IPS-18a (cell line): ENCODE data around the gene LEUTX.
"Not testable (repeated sequence)": the region's sequence is repeated elsewhere in the genome, so short reads cannot be mapped to it uniquely, and the experiment has no call there.

ENCODE experiments used
- H3K27ac ChIP-seq: one replicate; pipeline ENCODE4 v1.5.1; 2013; ENCODE audit warnings: low read length
- H3K27me3 ChIP-seq: one replicate; pipeline ENCODE4 v1.6.1; 2013; ENCODE audit warnings: mild to moderate bottlenecking, low read length; ENCODE audit not compliant: control insufficient read depth, insufficient read depth
- H3K36me3 ChIP-seq: one replicate; pipeline ENCODE4 v1.6.1; 2013; ENCODE audit warnings: low read depth, low read length; ENCODE audit not compliant: control insufficient read depth
- H3K4me1 ChIP-seq: one replicate; pipeline ENCODE4 v1.6.1; 2013; ENCODE audit warnings: low read depth, low read length; ENCODE audit not compliant: control insufficient read depth
- H3K4me3 ChIP-seq: one replicate; pipeline ENCODE4 v1.5.1; 2013; ENCODE audit warnings: low read length
- H3K9ac ChIP-seq: one replicate; pipeline ENCODE4 v1.6.1; 2013; ENCODE audit warnings: mild to moderate bottlenecking, low read length, moderate library complexity
- H3K9me3 ChIP-seq: one replicate; pipeline ENCODE4 v1.6.1; 2013; ENCODE audit warnings: low read depth, low read length; ENCODE audit not compliant: control insufficient read depth

LEUTX gene

DNA sequence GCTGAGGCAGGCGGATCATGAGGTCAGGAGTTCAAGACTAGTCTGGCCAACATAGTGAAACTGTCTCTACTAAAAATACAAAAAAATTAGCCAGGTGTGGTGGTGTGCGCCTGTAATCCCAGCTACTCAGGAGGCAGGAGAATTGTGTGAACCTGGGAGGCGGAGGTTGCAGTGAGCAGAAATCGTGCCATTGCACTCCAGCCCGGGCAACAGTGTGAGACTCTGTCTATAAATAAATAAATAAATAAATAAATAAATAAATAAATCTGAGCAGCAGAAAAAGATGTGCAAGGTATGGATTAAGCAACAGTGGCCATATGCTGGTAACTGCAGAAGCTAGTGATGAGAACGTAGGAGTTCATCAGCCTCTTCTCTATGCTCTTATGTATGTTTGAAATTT is 35.5 kb downstream of the LEUTX start:
- not testable (repeated sequence) for H3K4me1 ChIP-seq, H3K4me3 ChIP-seq, H3K27ac ChIP-seq, H3K27me3 ChIP-seq, H3K9ac ChIP-seq, H3K36me3 ChIP-seq, H3K9me3 ChIP-seq

DNA sequence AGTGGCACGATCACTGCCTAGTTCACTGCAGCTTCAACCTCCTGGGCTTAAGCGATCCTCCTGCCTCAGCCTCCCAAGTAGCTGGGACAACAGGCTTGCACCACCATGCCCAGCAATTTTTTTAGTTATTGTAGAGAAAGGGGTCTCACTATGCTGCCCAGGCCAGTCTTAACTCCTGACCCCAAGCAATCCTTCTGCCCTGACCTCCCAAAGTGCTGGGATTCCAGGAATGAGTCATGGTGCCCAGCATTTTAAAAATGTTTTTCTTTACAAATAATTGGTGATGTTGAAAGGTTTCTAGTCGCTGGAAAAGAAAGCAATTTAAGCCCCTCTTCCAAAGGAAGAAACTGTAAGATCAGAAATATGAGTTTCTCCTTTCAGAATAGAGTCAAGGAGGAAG is 35.9 kb downstream of the LEUTX start:
- Histone ChIP-seq H3K27me3 (no peaks in the 10 kb centered on the region), H3K36me3 (no peaks in the 10 kb centered on the region), H3K4me1 (no peaks in the 10 kb centered on the region), H3K9me3 (no peaks in the 10 kb centered on the region), H3K9ac (no peak overlapping the region), H3K4me3 (no peak overlapping the region), H3K27ac (no peak overlapping the region)

DNA sequence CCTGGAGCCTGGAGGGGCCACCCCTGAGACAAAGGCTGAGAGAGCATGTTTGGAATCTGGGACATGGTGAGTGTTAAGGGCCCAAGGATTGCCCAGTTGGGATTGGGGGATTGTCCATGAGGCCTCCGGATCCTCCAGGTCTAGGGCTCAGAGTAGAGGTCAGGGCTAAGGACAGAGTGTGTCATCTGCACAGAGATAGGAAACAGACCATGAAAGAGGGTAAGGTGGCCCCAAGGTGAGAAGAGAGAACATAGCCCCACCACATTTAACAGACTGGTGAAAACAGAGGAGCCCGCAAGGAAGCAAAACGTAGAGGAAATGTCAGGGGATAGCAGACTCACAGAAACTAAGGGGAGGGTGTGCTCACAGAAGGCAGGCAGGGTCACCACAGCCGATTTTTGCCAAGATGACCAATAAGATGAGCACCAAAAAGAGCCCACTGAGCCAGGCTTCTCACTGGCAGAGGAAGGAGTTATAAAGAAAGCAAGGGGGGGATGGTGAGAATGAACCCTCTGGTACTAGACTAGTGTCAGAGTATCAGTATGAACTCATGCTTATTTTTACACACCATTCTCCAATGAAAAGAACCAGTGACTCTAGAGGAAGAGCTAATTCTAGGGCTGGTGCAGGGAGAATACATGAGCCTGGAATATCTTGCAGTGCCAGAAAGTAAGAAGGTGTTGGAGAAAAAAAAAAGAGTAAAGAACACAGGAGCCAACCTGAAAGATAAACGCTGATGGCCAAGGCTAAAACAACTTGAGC is 37.8 kb downstream of the LEUTX start:
- no peak overlapping the region for H3K27ac ChIP-seq
- H3K4me1 ChIP-seq, result no peaks in the 10 kb centered on the region
- H3K9ac ChIP-seq, result no peak overlapping the region
- H3K4me3 ChIP-seq, result no peak overlapping the region
- no peaks in the 10 kb centered on the region for H3K27me3 ChIP-seq
- no peaks in the 10 kb centered on the region for H3K36me3 ChIP-seq
- H3K9me3 ChIP-seq, result no peaks in the 10 kb centered on the region

DNA sequence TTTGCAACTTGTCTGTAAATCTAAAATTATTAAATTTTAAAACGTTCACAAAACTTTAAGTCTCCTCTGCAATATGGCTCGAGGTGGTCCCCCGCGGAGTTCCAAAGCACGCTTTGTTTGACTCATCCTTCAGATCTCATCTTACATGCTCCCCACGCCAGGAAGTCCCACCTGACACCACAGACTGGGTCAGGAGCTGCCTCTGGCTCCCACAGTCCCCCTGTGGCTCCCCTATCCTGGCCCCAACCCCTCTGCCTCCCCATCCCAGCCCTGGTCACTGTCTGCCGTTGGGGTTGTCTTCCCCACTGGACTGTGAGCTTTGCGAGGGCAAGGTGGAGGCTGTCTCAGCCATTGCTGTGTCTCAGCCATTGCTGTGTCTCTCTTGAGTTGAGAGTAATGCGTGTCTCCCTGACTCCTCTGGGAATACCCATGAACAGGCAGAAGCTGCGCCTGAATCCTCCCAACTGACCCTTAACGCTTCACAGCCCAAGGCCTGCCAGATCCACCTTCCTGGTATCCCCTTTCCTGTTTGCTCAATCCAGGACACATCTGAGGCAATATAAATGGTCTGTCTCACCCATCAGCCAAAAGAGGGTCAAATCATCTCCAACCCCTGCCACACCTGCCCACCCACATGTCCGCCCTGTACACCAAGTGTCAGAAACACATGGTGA is 39.4 kb downstream of the LEUTX start:
- no peak overlapping the region for H3K9ac ChIP-seq
- no peak overlapping the region for H3K27ac ChIP-seq
- no peak overlapping the region for H3K4me3 ChIP-seq
- no peaks in the 10 kb centered on the region for H3K9me3 ChIP-seq
- no peaks in the 10 kb centered on the region for H3K36me3 ChIP-seq
- H3K27me3 ChIP-seq, result no peaks in the 10 kb centered on the region
- H3K4me1 ChIP-seq, result no peaks in the 10 kb centered on the region

DNA sequence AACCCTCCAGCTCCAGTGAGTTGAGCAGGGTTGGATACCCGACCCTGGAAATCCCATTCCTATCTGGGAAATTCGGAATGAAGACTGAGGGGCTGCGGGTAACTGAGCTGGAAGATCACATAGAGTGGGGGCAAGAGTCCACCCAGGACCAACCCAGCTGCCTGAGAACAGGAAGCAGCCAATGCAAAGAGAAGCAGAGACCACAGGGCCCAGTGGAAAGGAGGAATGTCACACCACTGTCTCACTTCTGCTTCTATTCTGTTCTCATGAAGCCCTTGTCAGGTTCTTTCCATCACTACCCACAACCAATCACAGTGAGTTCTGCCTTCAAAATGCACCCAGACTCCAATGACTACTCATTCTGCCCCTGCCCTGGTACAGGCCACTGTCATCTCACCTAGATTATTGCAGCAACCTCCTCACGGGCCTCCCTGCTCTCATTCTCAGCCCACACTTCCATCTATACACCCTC is 40.0 kb downstream of the LEUTX start:
- no peaks in the 10 kb centered on the region for H3K36me3 ChIP-seq

DNA sequence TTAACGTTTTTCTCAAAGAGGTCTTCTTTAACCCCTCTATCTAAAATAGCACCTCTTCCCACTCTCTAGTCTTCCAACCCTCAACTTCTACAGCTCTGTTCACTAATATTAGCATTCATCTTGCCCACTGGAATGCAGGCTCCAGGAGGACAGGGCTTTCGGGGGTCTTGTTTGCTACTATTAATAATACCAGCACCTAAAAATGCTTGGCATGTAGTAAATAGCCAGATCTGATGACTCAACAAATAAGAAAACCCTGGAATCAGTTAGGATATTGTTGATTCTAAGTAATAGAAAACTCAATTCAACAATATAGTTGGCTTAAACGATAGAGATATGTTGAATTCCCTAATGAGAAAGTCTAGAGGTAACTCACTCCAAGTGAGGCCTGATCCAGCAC is 41.1 kb downstream of the LEUTX start:
- no peak overlapping the region for H3K27ac ChIP-seq
- H3K9ac ChIP-seq, result no peak overlapping the region
- H3K27me3 ChIP-seq, result no peaks in the 10 kb centered on the region
- no peaks in the 10 kb centered on the region for H3K36me3 ChIP-seq
- H3K4me3 ChIP-seq, result no peak overlapping the region
- H3K4me1 ChIP-seq, result no peaks in the 10 kb centered on the region
- no peaks in the 10 kb centered on the region for H3K9me3 ChIP-seq

More for the DNA sequence above, 40.0 kb downstream of the LEUTX start:
- H3K27me3 ChIP-seq, result no peaks in the 10 kb centered on the region
- H3K4me1 ChIP-seq, result no peaks in the 10 kb centered on the region
- no peaks in the 10 kb centered on the region for H3K9me3 ChIP-seq
- no peak overlapping the region for H3K27ac ChIP-seq
- no peak overlapping the region for H3K4me3 ChIP-seq
- no peak overlapping the region for H3K9ac ChIP-seq

DNA sequence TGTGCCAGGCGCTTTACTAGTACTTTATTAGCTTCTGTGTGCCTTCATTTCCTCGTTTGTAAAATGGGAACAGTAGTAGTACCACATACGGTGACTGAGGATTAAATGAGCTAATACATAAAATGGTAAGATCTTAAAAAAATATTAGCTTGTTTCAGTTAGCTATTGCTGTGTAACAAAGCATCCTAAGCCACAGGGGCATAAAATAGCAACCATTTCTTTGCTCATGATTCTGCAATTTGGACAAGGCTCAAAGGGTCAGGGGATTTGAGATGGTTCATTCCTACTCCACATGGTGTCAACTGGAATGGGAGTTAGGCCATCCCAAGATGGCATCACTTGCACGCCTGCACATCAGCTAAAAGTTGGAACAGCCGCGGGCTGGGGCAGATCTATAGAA is 42.0 kb downstream of the LEUTX start:
- no peak overlapping the region for H3K9ac ChIP-seq
- H3K36me3 ChIP-seq, result no peaks in the 10 kb centered on the region
- no peak overlapping the region for H3K4me3 ChIP-seq
- H3K9me3 ChIP-seq, result no peaks in the 10 kb centered on the region
- H3K4me1 ChIP-seq, result no peaks in the 10 kb centered on the region
- H3K27ac ChIP-seq, result no peak overlapping the region
- H3K27me3 ChIP-seq, result no peaks in the 10 kb centered on the region

DNA sequence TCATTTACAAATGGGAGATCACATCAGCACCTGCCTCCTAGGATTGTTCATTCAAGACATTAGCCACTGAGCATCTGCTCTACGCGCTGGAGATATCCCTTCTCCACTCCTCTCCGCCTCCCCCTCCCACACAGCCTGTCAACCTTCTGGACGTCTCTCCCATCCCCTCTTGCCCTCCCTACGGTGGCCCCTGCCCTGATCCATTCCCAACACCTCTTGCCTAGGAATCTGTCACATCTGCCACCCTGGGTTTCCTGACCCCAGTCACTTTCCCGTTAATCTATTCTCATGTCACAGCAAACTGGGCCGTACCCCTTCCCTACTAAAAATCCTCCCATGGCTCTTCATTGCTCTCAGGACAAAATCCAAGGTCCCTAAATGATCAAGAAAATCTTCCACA is 45.0 kb downstream of the LEUTX start:
- peak overlapping the region; percentile 97 for H3K4me3 ChIP-seq
- no peaks in the 10 kb centered on the region for H3K27me3 ChIP-seq
- peaks cover 19% of the 10 kb centered on the region for H3K36me3 ChIP-seq
- H3K27ac ChIP-seq, result no peak overlapping the region
- peak overlapping the region; percentile 74 for H3K9ac ChIP-seq
- no peaks in the 10 kb centered on the region for H3K9me3 ChIP-seq
- no peaks in the 10 kb centered on the region for H3K4me1 ChIP-seq

DNA sequence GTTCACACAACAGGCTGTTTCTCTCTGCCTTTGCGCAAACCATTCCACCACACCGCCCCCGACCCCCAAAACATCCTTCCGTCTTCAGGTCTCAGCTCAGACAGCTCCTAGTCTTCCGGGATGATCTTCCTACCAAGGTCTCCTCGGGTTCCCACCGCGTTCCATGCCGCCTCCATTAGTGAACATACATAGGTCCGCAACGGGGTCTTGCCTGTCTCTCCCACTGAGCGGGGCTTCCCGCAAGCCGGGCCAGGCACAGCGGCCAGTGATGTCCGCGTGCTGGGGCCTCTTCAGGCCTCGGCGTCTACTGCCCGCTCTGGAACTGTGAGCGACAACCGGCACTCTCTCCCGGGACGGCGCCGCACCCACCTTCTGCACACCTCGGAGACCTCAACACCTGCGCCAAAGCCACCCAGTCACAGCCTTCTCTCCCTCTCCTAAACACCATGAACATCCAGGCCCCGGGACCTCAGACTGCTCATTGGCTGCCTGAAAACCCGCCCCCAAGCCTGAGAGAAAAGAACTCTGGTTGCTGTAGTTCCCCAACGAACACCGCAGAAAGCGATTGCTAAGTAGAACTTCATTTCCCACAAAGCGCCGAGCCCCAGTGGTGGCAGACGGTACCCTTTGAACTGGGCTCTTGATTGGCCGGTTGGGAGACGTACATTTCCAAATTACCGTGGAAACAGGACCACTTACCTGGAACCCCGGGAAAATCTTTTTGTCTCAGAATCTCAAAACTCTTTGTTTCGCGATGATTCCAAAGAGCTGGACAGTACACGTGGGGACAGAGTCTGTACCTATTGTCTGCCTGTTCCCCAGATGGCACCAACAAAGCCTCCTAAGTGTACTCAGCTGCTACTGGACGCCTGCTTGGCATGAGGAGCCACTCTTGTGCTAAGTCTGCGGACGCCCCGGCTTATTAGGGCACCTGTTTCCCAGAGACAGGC is 45.8 kb downstream of the LEUTX start:
- peak overlapping the region; percentile 74 for H3K9ac ChIP-seq
- peak overlapping the region; percentile 39 for H3K27ac ChIP-seq
- no peaks in the 10 kb centered on the region for H3K4me1 ChIP-seq
- H3K4me3 ChIP-seq, result peak overlapping the region; percentile 97
- no peaks in the 10 kb centered on the region for H3K27me3 ChIP-seq
- H3K9me3 ChIP-seq, result no peaks in the 10 kb centered on the region
- H3K36me3 ChIP-seq, result peaks cover 21% of the 10 kb centered on the region

DNA sequence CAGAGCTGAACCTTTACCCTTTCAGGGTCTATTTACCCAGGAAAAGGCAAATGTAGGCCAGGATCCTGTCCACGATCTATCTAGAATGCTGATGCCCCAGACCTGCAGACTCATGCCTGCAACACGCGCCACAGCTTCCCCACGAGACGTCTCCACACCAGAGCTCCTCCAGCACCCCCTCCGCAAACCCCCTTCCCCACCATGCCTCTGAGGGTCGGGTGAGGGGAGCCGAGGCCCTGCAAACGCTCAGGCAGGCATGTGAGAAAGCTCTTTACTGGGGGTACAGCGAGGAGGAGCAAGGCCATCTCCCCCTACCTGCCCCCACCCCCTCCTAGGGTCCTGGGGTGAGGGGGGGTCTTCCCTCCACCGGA is 46.4 kb downstream of the LEUTX start:
- no peaks in the 10 kb centered on the region for H3K4me1 ChIP-seq
- H3K9me3 ChIP-seq, result no peaks in the 10 kb centered on the region
- peak overlapping the region; percentile 10 for H3K27ac ChIP-seq
- H3K27me3 ChIP-seq, result no peaks in the 10 kb centered on the region
- H3K4me3 ChIP-seq, result peak overlapping the region; percentile 97
- peak overlapping the region; percentile 10 for H3K9ac ChIP-seq
- peaks cover 28% of the 10 kb centered on the region for H3K36me3 ChIP-seq

DNA sequence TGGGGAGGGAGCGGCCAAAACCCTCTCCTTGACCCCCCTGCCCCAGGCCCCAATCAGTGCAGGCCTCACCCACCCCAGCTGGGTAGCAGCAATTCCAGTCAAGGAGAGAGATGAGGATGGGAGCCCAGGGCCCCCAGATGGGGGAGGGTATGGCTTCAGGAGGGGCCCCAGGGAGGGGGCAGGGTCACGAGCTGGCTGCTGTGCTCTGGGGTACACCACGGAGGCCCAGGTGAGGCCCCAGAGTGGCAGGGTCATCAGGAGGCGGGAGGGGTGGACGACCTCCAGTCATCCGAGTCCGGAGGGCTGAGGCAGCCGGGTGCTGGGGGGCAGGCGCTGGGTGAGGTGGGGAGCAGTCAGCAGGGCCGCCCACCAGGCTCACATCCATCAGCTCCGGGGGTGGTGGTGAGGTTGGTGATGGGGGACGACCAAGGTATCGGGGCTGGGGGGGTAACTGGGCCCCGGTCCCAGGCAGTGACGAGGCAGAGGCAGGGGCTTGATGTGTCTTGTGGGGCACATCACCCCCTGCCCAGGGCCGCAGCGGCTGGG is 47.0 kb downstream of the LEUTX start:
- Histone ChIP-seq H3K9ac (no peak overlapping the region), H3K27me3 (no peaks in the 10 kb centered on the region), H3K36me3 (peaks cover 33% of the 10 kb centered on the region), H3K27ac (no peak overlapping the region), H3K4me3 (no peak overlapping the region), H3K9me3 (no peaks in the 10 kb centered on the region), H3K4me1 (no peaks in the 10 kb centered on the region)
